Neuronal stem cell (in vitro differentiated cells): ENCODE results near the gene EFNB2.
A peak's percentile ranks its signal among the peaks of the same experiment; 100 is the strongest.

Source experiments
- DNase-seq: peaks from one replicate; pipeline ENCODE4 v3.0.0-alpha.2; 2013; ENCODE audit warnings: low spot score
- H2AFZ ChIP-seq: one replicate; pipeline ENCODE4 v1.6.1; 2013; ENCODE audit warnings: mild to moderate bottlenecking, low read length, inconsistent platforms
- H2AK5ac ChIP-seq: 2 replicates; pipeline ENCODE4 v1.6.1; 2013; ENCODE audit warnings: low read depth, mild to moderate bottlenecking, inconsistent platforms, low read length, moderate library complexity, mixed read lengths
- H2BK120ac ChIP-seq: 2 replicates; pipeline ENCODE4 v1.6.1; 2013; ENCODE audit warnings: low read depth, mild to moderate bottlenecking, inconsistent platforms, low read length, moderate library complexity, mixed read lengths
- H2BK12ac ChIP-seq: one replicate; pipeline ENCODE4 v1.6.1; 2013; ENCODE audit warnings: low read length, inconsistent platforms
- H2BK15ac ChIP-seq: 2 replicates; pipeline ENCODE4 v1.6.1; 2013; ENCODE audit warnings: mild to moderate bottlenecking, low read length, inconsistent platforms, mixed read lengths
- H2BK5ac ChIP-seq: one replicate; pipeline ENCODE4 v1.6.1; 2013; ENCODE audit warnings: inconsistent platforms, mild to moderate bottlenecking, low read length, moderate library complexity
- H3K14ac ChIP-seq: one replicate; pipeline ENCODE4 v1.6.1; 2013; ENCODE audit warnings: low read length, inconsistent platforms
- H3K18ac ChIP-seq: 2 replicates; pipeline ENCODE4 v1.6.1; 2013; ENCODE audit warnings: low read length, inconsistent platforms
- H3K23ac ChIP-seq: 2 replicates; pipeline ENCODE4 v1.6.1; 2013; ENCODE audit warnings: low read depth, mild to moderate bottlenecking, mixed read lengths, low read length, inconsistent platforms; ENCODE audit not compliant: poor library complexity
- H3K27ac ChIP-seq: replicated peaks from 3 replicates; pipeline ENCODE4 v1.5.1; 2013; ENCODE audit warnings: low read length, inconsistent platforms
- H3K27me3 ChIP-seq, 3 experiments: 2 replicates each; pipeline ENCODE4 v1.6.1; 2013; ENCODE audit warnings: low read length in 3 of 3, mild to moderate bottlenecking in 2 of 3, inconsistent platforms in 1 of 3, low read depth in 1 of 3, mixed read lengths in 1 of 3, moderate library complexity in 1 of 3; ENCODE audit not compliant: control insufficient read depth in 3 of 3, insufficient read depth in 3 of 3
- H3K36me3 ChIP-seq, 2 donors: replicated peaks in 1 of 2; 2 replicates each; pipeline ENCODE4 v1.6.1; 2013; ENCODE audit warnings: low read length in 2 of 2; ENCODE audit not compliant: control insufficient read depth in 2 of 2, insufficient read depth in 2 of 2
- H3K4ac ChIP-seq: 2 replicates; pipeline ENCODE4 v1.6.1; 2013; ENCODE audit warnings: inconsistent platforms, mild to moderate bottlenecking, low read length, moderate library complexity
- H3K4me1 ChIP-seq, 2 donors: 1 replicate in 1 of 2; 2 replicates in 1 of 2; pipeline ENCODE4 v1.6.1; 2013; ENCODE audit warnings: low read length in 2 of 2, low read depth in 1 of 2; ENCODE audit not compliant: control insufficient read depth in 2 of 2, insufficient read depth in 1 of 2
- H3K4me2 ChIP-seq: one replicate; pipeline ENCODE4 v1.6.1; 2013; ENCODE audit warnings: mild to moderate bottlenecking, low read length, inconsistent platforms; ENCODE audit not compliant: insufficient read depth, poor library complexity, severe bottlenecking
- H3K4me3 ChIP-seq, 2 donors: 2 replicates each; pipeline ENCODE4 v1.5.1; 2013; ENCODE audit warnings: low read length in 2 of 2, mild to moderate bottlenecking in 2 of 2, inconsistent platforms in 1 of 2, moderate library complexity in 1 of 2
- H3K79me1 ChIP-seq: one replicate; pipeline ENCODE4 v1.6.1; 2013; ENCODE audit warnings: low read depth, mild to moderate bottlenecking, inconsistent platforms, low read length, moderate library complexity
- H3K9ac ChIP-seq: one replicate; pipeline ENCODE4 v1.6.1; 2013; ENCODE audit warnings: mild to moderate bottlenecking, low read depth, low read length, inconsistent platforms; ENCODE audit not compliant: poor library complexity
- H3K9me3 ChIP-seq, 2 donors: replicated peaks in 1 of 2; 2 replicates each; pipeline versions ENCODE3 to v1.6.1; 2013; ENCODE audit warnings: low read length in 2 of 2, mild to moderate bottlenecking in 2 of 2, inconsistent platforms in 1 of 2, low read depth in 1 of 2, mixed read lengths in 1 of 2, moderate library complexity in 1 of 2; ENCODE audit not compliant: control insufficient read depth in 2 of 2, insufficient read depth in 1 of 2
- H4K8ac ChIP-seq: one replicate; pipeline ENCODE4 v1.6.1; 2013; ENCODE audit warnings: low read depth, mild to moderate bottlenecking, inconsistent platforms, low read length, moderate library complexity
- H4K91ac ChIP-seq: one replicate; pipeline ENCODE4 v1.6.1; 2013; ENCODE audit warnings: low read length, low read depth, mild to moderate bottlenecking, inconsistent platforms; ENCODE audit not compliant: poor library complexity
- WGBS, 2 donors: extraction: QIAGEN DNeasy Blood & Tissue Kit; methylation state at CpG; one replicate each; pipeline ENCODE4 v1.1.7; 2013; ENCODE audit warnings: missing lambda C conversion rate in 2 of 2, mixed read lengths in 1 of 2; ENCODE audit not compliant: insufficient read length in 2 of 2, insufficient replicate concordance in 1 of 2; ENCODE audit errors: extremely low coverage in 2 of 2; 5-methylcytosine and 5-hydroxymethylcytosine counted together

Gene EFNB2

DNA sequence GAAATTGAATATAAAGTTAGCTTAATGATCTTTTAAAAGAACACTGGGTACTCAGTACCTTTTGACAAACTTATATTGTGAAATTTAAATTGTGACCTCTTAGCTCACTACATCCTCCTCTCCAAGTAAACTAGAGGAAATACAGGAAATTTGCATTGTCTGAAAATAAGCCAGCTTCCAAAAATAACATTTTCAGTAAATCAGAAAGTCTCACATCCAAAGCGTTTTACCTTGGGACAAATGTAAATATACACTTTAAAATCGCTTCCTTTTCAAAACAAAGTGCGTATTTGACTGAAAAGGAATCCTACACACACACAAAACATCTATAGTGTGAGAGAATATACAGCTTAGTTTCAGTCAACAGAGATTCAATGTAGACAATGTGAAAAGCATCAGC is 2.1 kb upstream of the EFNB2 start:
- DNase-seq: no peak
- no peak overlapping the region for H2AFZ ChIP-seq
- H3K4me2 ChIP-seq: no peak overlapping the region
- H3K4ac ChIP-seq: no peak overlapping the region
- H3K27ac ChIP-seq: no peak overlapping the region
- H2AK5ac ChIP-seq: no peak overlapping the region
- H3K14ac ChIP-seq: no peak overlapping the region
- H4K91ac ChIP-seq: no peak overlapping the region
- no CpG with 5 or more reads among the region's 3 CpGs for WGBS, 2 donors
- H3K4me3 ChIP-seq: no peak overlapping the region
- H2BK12ac ChIP-seq: no peak overlapping the region
- no peak overlapping the region for H2BK15ac ChIP-seq
- H3K79me1 ChIP-seq: peaks cover 4% of the 10 kb centered on the region
- H4K8ac ChIP-seq: no peak overlapping the region
- no peak overlapping the region for H2BK120ac ChIP-seq
- no peaks in the 10 kb centered on the region for H3K27me3 ChIP-seq
- peaks cover 0 to 4% of the 10 kb centered on the region in 2 donors for H3K4me1 ChIP-seq
- no peak overlapping the region for H3K9ac ChIP-seq
- peaks cover 0 to 38% of the 10 kb centered on the region in 2 donors for H3K36me3 ChIP-seq
- H3K18ac ChIP-seq: no peak overlapping the region
- H3K23ac ChIP-seq: no peak overlapping the region
- peaks cover 0 to 5% of the 10 kb centered on the region in 2 donors for H3K9me3 ChIP-seq
- H2BK5ac ChIP-seq: no peak overlapping the region

DNA sequence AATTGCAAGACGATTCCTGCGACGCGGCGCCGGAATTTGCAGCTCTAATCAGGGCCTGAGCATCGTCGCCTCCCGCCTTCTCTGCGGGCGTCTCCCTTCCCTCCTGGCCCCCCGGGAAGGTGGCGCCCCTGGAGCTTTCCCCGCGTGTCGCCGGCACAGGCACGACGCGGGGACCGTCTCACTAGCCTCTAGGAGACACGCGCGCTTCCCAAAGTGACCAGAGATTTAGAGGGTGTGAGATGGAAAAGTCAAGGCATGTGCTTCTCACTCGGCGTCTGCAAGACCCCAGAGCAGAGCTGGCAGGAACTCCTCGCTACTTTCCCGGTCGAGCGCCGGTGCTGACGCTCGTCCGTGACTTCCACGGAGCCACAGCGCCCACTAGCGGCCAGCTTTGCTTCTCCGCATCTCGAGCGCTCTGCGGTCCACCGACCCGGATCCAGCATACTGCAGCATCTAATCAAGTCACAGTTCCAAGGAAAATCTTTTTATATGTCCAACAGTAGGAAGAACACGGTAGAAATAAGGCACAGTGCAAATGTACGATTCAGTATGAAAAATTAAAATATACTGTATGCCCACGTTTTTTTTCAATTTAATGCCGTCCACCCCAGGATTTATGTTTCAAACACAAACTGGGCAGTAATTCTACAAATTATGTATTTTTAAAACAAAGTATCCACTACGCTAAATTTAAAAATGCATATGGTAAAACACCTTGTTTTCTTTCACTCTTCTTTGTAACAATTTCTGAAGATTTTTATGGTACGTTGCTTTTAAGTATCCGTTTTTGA is 977 bp upstream of the EFNB2 start:
- no peak overlapping the region for H2BK120ac ChIP-seq
- peaks cover 3 to 4% of the 10 kb centered on the region in 2 donors for H3K4me1 ChIP-seq
- H2BK5ac ChIP-seq: peak overlapping the region; percentile 66
- H3K9ac ChIP-seq: peak overlapping the region; percentile 90
- peak; percentile 92 for DNase-seq
- H2BK12ac ChIP-seq: no peak overlapping the region
- peak overlapping the region; percentile 89 for H3K23ac ChIP-seq
- peaks cover 4% of the 10 kb centered on the region for H3K79me1 ChIP-seq
- H4K8ac ChIP-seq: peak overlapping the region; percentile 1
- peak overlapping the region; percentile 71 for H3K14ac ChIP-seq
- H3K27me3 ChIP-seq: no peaks in the 10 kb centered on the region
- WGBS, 2 donors: no CpG with 5 or more reads among the region's 50 CpGs
- H3K4ac ChIP-seq: no peak overlapping the region
- H3K36me3 ChIP-seq: peaks cover 0 to 38% of the 10 kb centered on the region in 2 donors
- peak overlapping the region; percentile 73 for H3K18ac ChIP-seq
- no peak overlapping the region for H2AK5ac ChIP-seq
- H3K9me3 ChIP-seq: peaks cover 0 to 5% of the 10 kb centered on the region in 2 donors
- peak overlapping the region; percentile 74 to 96 for H3K4me3 ChIP-seq
- H3K4me2 ChIP-seq: peak overlapping the region; percentile 99
- H4K91ac ChIP-seq: peak overlapping the region; percentile 92
- peak overlapping the region; percentile 98 for H2BK15ac ChIP-seq
- peak overlapping the region; percentile 87 for H2AFZ ChIP-seq
- H3K27ac ChIP-seq: peak overlapping the region; percentile 35

DNA sequence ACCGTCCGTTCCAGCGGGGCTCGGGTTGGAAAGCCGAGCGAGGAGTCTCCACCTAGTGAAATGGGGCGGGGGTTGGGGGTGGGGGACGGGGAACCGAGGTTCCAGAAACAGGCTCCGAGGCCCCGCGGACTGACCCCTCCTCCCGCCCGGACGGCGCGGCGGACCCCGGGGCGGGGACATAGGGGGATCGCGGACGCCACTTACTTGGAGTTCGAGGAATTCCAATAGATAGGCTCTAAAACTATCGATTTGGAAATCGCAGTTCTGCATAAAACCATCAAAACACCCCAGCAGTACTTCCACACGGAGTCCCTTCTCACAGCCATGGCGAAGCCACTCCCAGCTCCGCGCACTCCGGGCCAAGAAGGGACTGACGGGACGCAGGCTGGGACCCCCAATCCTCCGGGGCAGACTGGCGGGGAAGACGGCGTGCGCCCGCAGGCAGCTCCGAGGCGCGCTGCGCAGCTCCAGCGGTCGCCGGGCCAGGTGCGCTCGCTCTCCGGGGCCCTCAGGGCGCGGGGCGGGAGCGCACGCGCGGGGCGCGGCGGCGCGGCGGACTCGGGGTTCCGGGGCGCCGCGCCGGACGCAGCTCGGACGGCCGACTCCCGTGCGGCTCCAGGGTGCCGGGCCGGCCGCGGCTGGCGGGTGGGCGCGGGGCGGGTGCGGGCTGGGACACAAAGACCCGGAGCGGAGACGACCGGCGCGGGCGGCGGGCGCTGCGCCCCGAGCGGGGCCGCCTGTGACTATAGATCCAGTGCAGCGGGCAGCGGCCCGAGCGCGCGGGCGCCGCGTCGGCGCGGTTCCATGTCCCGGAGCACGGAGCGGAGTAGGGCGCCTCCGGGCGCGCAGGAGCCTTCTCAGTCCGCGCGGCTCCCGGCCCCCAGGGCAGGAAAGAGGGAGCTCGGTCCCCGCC is 567 bp downstream of the EFNB2 start:
- Histone ChIP-seq H2BK12ac (no peak overlapping the region), H2BK15ac (no peak overlapping the region), H3K27me3 (no peaks in the 10 kb centered on the region), H3K23ac (no peak overlapping the region), H3K14ac (peak overlapping the region; percentile 97), H3K4me2 (peak overlapping the region; percentile 66), H3K36me3 (peaks cover 0 to 38% of the 10 kb centered on the region in 2 donors), H3K9me3 (no peaks in the 10 kb centered on the region), H3K18ac (peak overlapping the region; percentile 97), H3K79me1 (peaks cover 4% of the 10 kb centered on the region), H3K27ac (no peak overlapping the region), H2BK5ac (peak overlapping the region; percentile 84), H2BK120ac (peak overlapping the region; percentile 94), H2AFZ (no peak overlapping the region), H3K4ac (no peak overlapping the region), H4K8ac (no peak overlapping the region), H4K91ac (no peak overlapping the region), H3K9ac (peak overlapping the region; percentile 96), H3K4me1 (peaks cover 12 to 17% of the 10 kb centered on the region in 2 donors), H3K4me3 (peak overlapping the region; percentile 96 to 100), H2AK5ac (peak overlapping the region; percentile 81)
- DNase-seq: no peak
- no CpG with 5 or more reads among the region's 121 CpGs for WGBS, 2 donors
